SH-SY5Y (cell line): ENCODE data around the gene HPCAL1.
A peak's percentile ranks its signal among the peaks of the same experiment; 100 is the strongest.

Source experiments
- GATA2 ChIP-seq: IDR thresholded peaks from 2 replicates; pipeline ENCODE4 v1.6.1; 2011; ENCODE audit warnings: mild to moderate bottlenecking, low read depth, low read length
- GATA3 ChIP-seq: IDR thresholded peaks from 2 replicates; pipeline ENCODE4 v1.6.1; 2011; ENCODE audit warnings: low read depth, mild to moderate bottlenecking, low read length, moderate library complexity

GRCh38 chr2:10357193-10358169 lies 54.8 kb downstream of the HPCAL1 start:
- TF ChIP-seq GATA2 = peak; percentile 78
- TF ChIP-seq GATA3 = no peak
